Sigmoid colon (tissue), 4 donors: ENCODE results near the gene PAPLN.

ENCODE experiments used
- CTCF ChIP-seq, 4 experiments: fragments of 450-650 bp in 3 of 4; fragments of 200-600 bp in 1 of 4; IDR thresholded peaks; one replicate each; pipeline ENCODE4 v1.5.1; 2016 to 2019; ENCODE audit warnings: antibody characterized with exemption in 4 of 4, mild to moderate bottlenecking in 3 of 4, moderate library complexity in 2 of 4
- POLR2A ChIP-seq, 2 donors: fragments of 450-650 bp; IDR thresholded peaks; one replicate each; pipeline ENCODE4 v1.6.1; 2016; ENCODE audit warnings: antibody characterized with exemption in 2 of 2, mild to moderate bottlenecking in 2 of 2, moderate library complexity in 2 of 2
- POLR2AphosphoS5 ChIP-seq, 4 donors: sonication (generic); formaldehyde crosslinking; IDR thresholded peaks; one replicate each; pipeline ENCODE4 v1.6.1; 2017; ENCODE audit warnings: antibody characterized with exemption in 4 of 4

GRCh38 chr14:73217411-73217810, 19.9 kb upstream of the PAPLN start:
- TF ChIP-seq CTCF (IDR thresholded peaks at IDR 0.05): no peak
- no peak for TF ChIP-seq POLR2A (IDR thresholded peaks at IDR 0.05)
- TF ChIP-seq POLR2AphosphoS5 (IDR thresholded peaks at IDR 0.05): no peak
